SJSA1 (cell line): Measurements from ENCODE around the gene A2M. TPM values are rescaled to one million over a fixed set of nuclear protein-coding genes. Genes with fewer than 3 reads are reported as not detected.

Experiments used
- DNase-seq, 2 experiments: peaks; one replicate each; pipeline ENCODE4 v3.0.0-alpha.2; 2015 to 2020; ENCODE audit warnings: low spot score in 2 of 2, low read depth in 1 of 2
- H3K27ac ChIP-seq: fragments of 250-450 bp; sonication (Bioruptor Pico); 2 replicates; pipeline ENCODE4 v1.5.1; 2020; ENCODE audit warnings: mild to moderate bottlenecking, moderate library complexity
- H3K27me3 ChIP-seq: fragments of 250-450 bp; sonication (Bioruptor Pico); replicated peaks from 2 replicates; pipeline ENCODE4 v1.5.1; 2020; ENCODE audit warnings: mild to moderate bottlenecking, moderate library complexity
- H3K36me3 ChIP-seq: fragments of 250-450 bp; sonication (Bioruptor Pico); 2 replicates; pipeline ENCODE4 v1.5.1; 2020; ENCODE audit warnings: mild to moderate bottlenecking
- H3K4me1 ChIP-seq: fragments of 250-450 bp; sonication (Bioruptor Pico); replicated peaks from 2 replicates; pipeline ENCODE4 v1.6.1; 2021; ENCODE audit warnings: mild to moderate bottlenecking
- H3K4me3 ChIP-seq: fragments of 250-450 bp; sonication (Bioruptor Pico); 2 replicates; pipeline ENCODE4 v1.5.1; 2020; ENCODE audit warnings: mild to moderate bottlenecking
- H3K9me3 ChIP-seq: fragments of 250-450 bp; sonication (Bioruptor Pico); replicated peaks from 2 replicates; pipeline ENCODE4 v1.5.1; 2020; ENCODE audit warnings: mild to moderate bottlenecking
- total RNA-seq: library from RNA; depleted of rRNA; stranded (reverse); fragments of >200 nt; shearing (Covaris generic); gene quantifications from 2 replicates; pipeline ENCODE4 v1.2.3, GENCODE V29; 2014

The A2M gene
- total RNA-seq, 1 experiment from 2014 or later, result 0.55 TPM

DNA sequence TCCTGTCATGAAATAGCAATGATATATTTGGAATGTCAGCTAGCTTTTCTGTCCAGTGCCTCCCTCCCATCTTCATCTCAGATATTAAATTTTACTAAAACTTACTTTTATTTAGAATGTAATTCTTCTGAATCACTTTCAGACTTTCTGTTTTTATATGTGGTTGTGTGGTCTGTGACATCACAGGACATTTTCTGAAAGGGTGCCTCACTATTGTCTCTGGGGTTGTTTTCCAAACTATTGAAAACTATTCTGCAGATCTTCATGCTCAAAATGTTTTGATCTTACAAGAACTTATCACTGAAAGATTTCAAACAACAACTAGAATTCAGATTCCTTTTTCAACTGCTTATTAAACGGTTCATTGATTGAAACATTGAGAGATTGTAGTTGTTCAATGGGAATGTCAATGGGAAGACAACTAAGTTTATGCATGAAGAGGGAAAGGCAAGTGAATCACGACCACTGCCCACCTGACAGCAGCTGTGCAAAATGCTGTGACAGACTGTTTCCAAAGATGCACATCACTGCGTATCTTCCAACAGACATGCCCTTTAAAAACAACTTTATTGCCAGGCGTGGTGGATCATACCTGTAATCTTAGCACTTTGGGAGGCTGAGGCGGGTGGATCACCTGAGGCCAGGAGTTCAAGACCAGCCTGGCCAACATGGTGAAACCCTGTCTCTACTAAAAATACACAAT is 75.1 kb downstream of the A2M start:
- Histone ChIP-seq H3K4me1 (no peaks in the 10 kb centered on the region), H3K27me3 (no peaks in the 10 kb centered on the region), H3K4me3 (no peak overlapping the region), H3K36me3 (no peaks in the 10 kb centered on the region), H3K9me3 (no peaks in the 10 kb centered on the region), H3K27ac (no peak overlapping the region)
- DNase-seq, result no peak

DNA sequence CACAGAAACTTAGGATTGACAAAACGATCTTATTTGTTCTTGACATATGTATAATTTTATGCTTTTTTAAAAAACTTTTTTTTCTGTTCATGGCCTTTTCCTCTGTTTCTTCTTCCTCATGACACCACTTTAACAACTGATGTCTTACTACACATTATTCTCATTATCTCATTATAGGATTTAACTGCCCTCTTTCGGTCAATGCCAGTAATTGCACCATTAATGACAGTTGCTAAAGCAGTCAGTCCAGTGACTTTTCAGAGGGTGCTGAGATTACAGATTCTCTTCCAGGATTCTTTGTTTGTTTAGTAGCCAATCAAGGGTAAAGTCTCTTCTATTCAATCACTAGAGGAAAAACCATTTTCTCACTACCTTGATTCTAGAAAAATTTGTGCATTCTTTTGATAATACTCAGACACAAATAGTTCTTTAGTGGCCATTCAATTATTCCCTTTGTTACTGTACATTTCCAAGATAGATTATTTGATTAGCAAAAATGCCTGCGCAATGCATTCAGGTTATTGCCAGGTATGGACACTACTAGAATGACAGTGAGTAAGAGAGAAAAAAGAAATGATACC is 76.2 kb downstream of the A2M start:
- no peaks in the 10 kb centered on the region for H3K9me3 ChIP-seq
- no peaks in the 10 kb centered on the region for H3K36me3 ChIP-seq
- no peaks in the 10 kb centered on the region for H3K27me3 ChIP-seq
- no peak overlapping the region for H3K4me3 ChIP-seq
- no peak overlapping the region for H3K27ac ChIP-seq
- no peaks in the 10 kb centered on the region for H3K4me1 ChIP-seq
- DNase-seq, result peak in 1 of 2 experiments; percentile 22

GRCh38 chr12:9037431-9037830 is 78.3 kb downstream of the A2M start:
- H3K27me3 ChIP-seq, result no peaks in the 10 kb centered on the region
- H3K4me3 ChIP-seq, result no peak overlapping the region
- DNase-seq, result no peak

DNA sequence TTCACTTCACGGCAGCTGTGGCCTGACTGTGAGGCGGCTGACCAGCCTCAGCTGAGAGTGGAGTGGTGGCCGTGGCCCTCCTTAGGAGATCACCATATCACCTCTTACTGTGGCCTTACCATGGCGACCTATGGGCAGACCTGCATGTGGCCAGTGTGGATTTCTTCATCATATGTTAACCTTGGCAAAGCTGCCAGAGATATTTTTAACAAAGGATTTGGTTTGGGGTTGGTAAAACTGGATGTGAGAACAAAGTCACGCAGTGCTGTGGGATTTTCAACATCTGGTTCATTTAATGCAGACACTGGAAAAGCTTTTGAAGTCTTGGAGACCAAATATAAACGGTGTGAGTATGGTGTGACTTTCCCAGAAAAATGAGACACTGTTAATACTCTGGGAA is 79.5 kb downstream of the A2M start:
- Histone ChIP-seq H3K36me3 (no peaks in the 10 kb centered on the region), H3K4me3 (no peak overlapping the region), H3K9me3 (no peaks in the 10 kb centered on the region), H3K27me3 (no peaks in the 10 kb centered on the region), H3K27ac (no peak overlapping the region), H3K4me1 (no peaks in the 10 kb centered on the region)
- no peak for DNase-seq

More at GRCh38 chr12:9037431-9037830, 78.3 kb downstream of the A2M start:
- Histone ChIP-seq H3K36me3 (no peaks in the 10 kb centered on the region), H3K27ac (no peak overlapping the region), H3K9me3 (no peaks in the 10 kb centered on the region), H3K4me1 (no peaks in the 10 kb centered on the region)

GRCh38 chr12:9034095-9034494 is 81.6 kb downstream of the A2M start:
- no peaks in the 10 kb centered on the region for H3K36me3 ChIP-seq
- no peak for DNase-seq

DNA sequence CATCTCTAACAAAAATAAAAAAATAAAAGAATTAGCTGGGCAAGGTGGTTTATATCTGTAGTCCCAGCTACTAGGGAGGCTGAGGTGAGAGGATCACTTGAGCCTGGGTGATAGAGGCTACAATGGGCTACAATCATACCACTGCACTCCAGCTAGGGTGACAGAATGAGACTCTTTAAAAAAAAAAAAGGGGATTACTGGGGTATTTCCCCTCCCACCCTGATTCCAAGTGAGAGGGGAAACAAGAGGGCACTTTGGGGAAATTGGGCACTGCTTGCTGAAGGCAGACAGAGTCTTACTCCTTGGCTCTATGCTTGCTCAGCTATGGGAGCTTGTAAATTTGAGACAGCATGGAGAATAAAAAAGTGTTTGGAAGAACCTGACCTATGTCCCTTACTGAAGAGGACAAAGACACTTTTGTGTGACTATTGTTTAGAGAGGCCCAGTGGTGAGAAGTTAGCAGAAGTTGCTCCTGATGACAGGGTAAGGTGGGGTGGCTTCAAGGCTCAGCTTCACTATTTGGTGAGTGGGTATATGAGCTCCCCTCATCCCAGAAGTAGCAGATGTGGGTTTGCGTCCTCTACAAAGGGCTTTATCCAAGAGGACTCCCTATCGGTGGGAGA is 82.3 kb downstream of the A2M start:
- Histone ChIP-seq H3K4me1 (no peaks in the 10 kb centered on the region), H3K27ac (no peak overlapping the region)

More at GRCh38 chr12:9034095-9034494, 81.6 kb downstream of the A2M start:
- Histone ChIP-seq H3K9me3 (no peaks in the 10 kb centered on the region), H3K4me1 (no peaks in the 10 kb centered on the region), H3K27ac (no peak overlapping the region), H3K27me3 (no peaks in the 10 kb centered on the region), H3K4me3 (no peak overlapping the region)

GRCh38 chr12:9032202-9032964 is 83.3 kb downstream of the A2M start:
- Histone ChIP-seq H3K9me3 (no peaks in the 10 kb centered on the region), H3K36me3 (no peaks in the 10 kb centered on the region), H3K27me3 (no peaks in the 10 kb centered on the region), H3K4me1 (no peaks in the 10 kb centered on the region), H3K27ac (no peak overlapping the region), H3K4me3 (no peak overlapping the region)
- no peak for DNase-seq

More for the DNA sequence above, 82.3 kb downstream of the A2M start:
- DNase-seq, result no peak
- no peaks in the 10 kb centered on the region for H3K27me3 ChIP-seq
- H3K36me3 ChIP-seq, result no peaks in the 10 kb centered on the region
- H3K9me3 ChIP-seq, result no peaks in the 10 kb centered on the region
- H3K4me3 ChIP-seq, result no peak overlapping the region

GRCh38 chr12:9030776-9031175 is 84.9 kb downstream of the A2M start:
- Histone ChIP-seq H3K9me3 (no peaks in the 10 kb centered on the region), H3K36me3 (no peaks in the 10 kb centered on the region), H3K4me1 (no peaks in the 10 kb centered on the region), H3K27ac (no peak overlapping the region), H3K27me3 (no peaks in the 10 kb centered on the region), H3K4me3 (no peak overlapping the region)
- DNase-seq, result no peak

GRCh38 chr12:9027161-9028059 is 88.3 kb downstream of the A2M start:
- Histone ChIP-seq H3K4me3 (no peak overlapping the region), H3K9me3 (no peaks in the 10 kb centered on the region), H3K4me1 (no peaks in the 10 kb centered on the region), H3K36me3 (no peaks in the 10 kb centered on the region), H3K27me3 (no peaks in the 10 kb centered on the region), H3K27ac (no peak overlapping the region)
- DNase-seq, result no peak

DNA sequence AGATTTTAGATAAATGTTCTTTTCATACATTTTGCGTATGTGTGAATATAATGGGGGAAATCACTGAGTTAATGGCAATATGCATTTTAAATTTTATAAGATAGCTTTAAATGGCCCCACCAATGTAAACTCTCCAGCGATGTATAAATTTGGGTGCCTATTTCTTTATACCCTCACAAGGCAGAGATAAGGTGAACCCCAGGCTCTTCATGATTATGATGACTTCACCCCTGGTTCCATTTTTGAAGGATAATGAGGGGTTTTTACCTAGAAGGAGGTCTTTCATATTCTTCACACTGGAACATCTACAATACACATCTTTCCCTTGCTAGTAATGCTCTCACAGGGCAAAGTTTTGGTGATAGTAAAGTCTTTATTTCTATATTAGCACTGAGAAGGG is 91.2 kb downstream of the A2M start:
- Histone ChIP-seq H3K27me3 (no peaks in the 10 kb centered on the region), H3K9me3 (no peaks in the 10 kb centered on the region), H3K4me3 (no peak overlapping the region), H3K27ac (no peak overlapping the region), H3K36me3 (no peaks in the 10 kb centered on the region), H3K4me1 (no peaks in the 10 kb centered on the region)
- no peak for DNase-seq

DNA sequence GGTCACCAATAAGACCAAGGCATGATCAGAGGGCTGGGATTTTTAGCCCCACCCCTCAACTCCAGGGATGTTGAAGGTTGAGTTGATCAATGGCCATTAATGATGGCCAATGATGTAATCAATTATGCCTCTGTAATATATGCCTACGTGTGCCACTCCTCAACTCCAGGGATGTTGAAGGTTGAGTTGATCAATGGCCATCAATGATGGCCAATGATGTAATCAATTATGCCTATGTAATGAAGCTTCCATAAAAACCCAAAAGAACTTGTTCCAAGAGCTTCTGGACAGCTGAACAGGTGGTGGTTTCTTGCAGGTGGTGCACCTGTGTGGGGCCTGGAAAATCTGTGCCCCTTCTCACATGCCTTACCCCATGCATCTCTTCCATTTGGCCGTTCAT is 93.1 kb downstream of the A2M start:
- DNase-seq, result no peak
- no peak overlapping the region for H3K27ac ChIP-seq
- no peaks in the 10 kb centered on the region for H3K4me1 ChIP-seq
- H3K27me3 ChIP-seq, result no peaks in the 10 kb centered on the region
- no peak overlapping the region for H3K4me3 ChIP-seq
- H3K9me3 ChIP-seq, result no peaks in the 10 kb centered on the region
- no peaks in the 10 kb centered on the region for H3K36me3 ChIP-seq
